MCF 10A (cell line): ENCODE measurements around the gene IMMP1L. TPM values are rescaled to one million over a fixed set of nuclear protein-coding genes. Genes with fewer than 3 reads are reported as not detected.
"Not testable (repeated sequence)": the region's sequence is repeated elsewhere in the genome, so short reads cannot be mapped to it uniquely, and the experiment has no call there.

ENCODE experiments used
- BruUV-seq: library from RNA; stranded (reverse); fragments of 400-500 nt; replicated peaks from 2 replicates; lab custom pipeline; 2021; lab: Mats Ljungman, UMichigan
- CTCF ChIA-PET: fragments of 300-600 bp; sonication (Branson Sonifier 250); formaldehyde crosslinking; extraction: SDS; loops from one replicate; lab custom pipeline; 2021; ENCODE audit warnings: antibody characterized with exemption, inconsistent platforms; lab: Yijun Ruan, JAX
- POLR2A ChIA-PET: fragments of 300-600, 350-650 bp; sonication (Branson Sonifier 250); formaldehyde crosslinking; extraction: SDS; loops from one replicate; lab custom pipeline; 2020; ENCODE audit warnings: antibody characterized with exemption, inconsistent platforms; lab: Yijun Ruan, JAX
- DNase-seq: peaks from one replicate; pipeline ENCODE4 v3.0.0-alpha.2; 2018; ENCODE audit not compliant: unreplicated experiment
- H3K27ac Mint-ChIP-seq: one replicate; pipeline ENCODE4 v1.8.0; 2022; ENCODE audit warnings: mild to moderate bottlenecking, low read depth, mixed read lengths; ENCODE audit not compliant: unreplicated experiment
- H3K27me3 Mint-ChIP-seq: one replicate; pipeline ENCODE4 v1.8.0; 2022; ENCODE audit warnings: mixed read lengths; ENCODE audit not compliant: insufficient read depth, unreplicated experiment
- H3K36me3 Mint-ChIP-seq: one replicate; pipeline ENCODE4 v1.8.0; 2022; ENCODE audit warnings: mild to moderate bottlenecking, moderate library complexity, mixed read lengths; ENCODE audit not compliant: insufficient read depth, unreplicated experiment
- H3K4me1 Mint-ChIP-seq: one replicate; pipeline ENCODE4 v1.8.0; 2022; ENCODE audit warnings: mixed read lengths; ENCODE audit not compliant: insufficient read depth, unreplicated experiment
- H3K4me3 Mint-ChIP-seq: one replicate; pipeline ENCODE4 v1.8.0; 2022; ENCODE audit warnings: mild to moderate bottlenecking, moderate library complexity, mixed read lengths; ENCODE audit not compliant: unreplicated experiment
- H3K9me3 Mint-ChIP-seq: one replicate; pipeline ENCODE4 v1.8.0; 2022; ENCODE audit warnings: mixed read lengths; ENCODE audit not compliant: unreplicated experiment
- CTCF ChIP-seq: fragments of 200-600 bp; IDR thresholded peaks from one replicate; pipeline ENCODE4 v1.8.0; 2022; ENCODE audit warnings: antibody characterized with exemption, mild to moderate bottlenecking; ENCODE audit not compliant: unreplicated experiment
- intact Hi-C: fragments of 100-400 bp; cut with micrococcal nuclease; formaldehyde crosslinking; loops from 2 replicates; pipeline ENCODE4 v1.14.1; 2022
- total RNA-seq: library from RNA; stranded (reverse); gene quantifications from 2 replicates; pipeline ENCODE4 v1.2.3, GENCODE V29; 2022

IMMP1L gene
- total RNA-seq, 1 experiment from 2014 or later = 32.2 TPM

GRCh38 chr11:31500560-31500959, 8.9 kb downstream of the IMMP1L start:
- H3K9me3 Mint-ChIP-seq = no peaks in the 10 kb centered on the region
- H3K36me3 Mint-ChIP-seq = peaks cover 26% of the 10 kb centered on the region
- H3K4me3 Mint-ChIP-seq = no peak overlapping the region
- no peak for TF ChIP-seq CTCF
- intact Hi-C loops = no loop called here
- no peak overlapping the region for H3K27ac Mint-ChIP-seq
- POLR2A ChIA-PET = interaction anchor here (0.9 to 1.0 kb wide), 2 partner anchors 8 to 13 kb away, joined by 4 read pairs; no protein-coding TSS in a partner anchor
- no peaks in the 10 kb centered on the region for H3K27me3 Mint-ChIP-seq
- CTCF ChIA-PET = interaction anchor here (0.7 kb wide), 1 partner anchor 8 kb away, joined by 3 read pairs; no protein-coding TSS in a partner anchor
- no peaks in the 10 kb centered on the region for H3K4me1 Mint-ChIP-seq
- no TSS peak for BruUV-seq
- no peak for DNase-seq

- Mint-ChIP-seq H3K4me3 (no peak overlapping the region), H3K4me1 (no peaks in the 10 kb centered on the region), H3K27ac (no peak overlapping the region), H3K36me3 (peaks cover 29% of the 10 kb centered on the region), H3K9me3 (no peaks in the 10 kb centered on the region), H3K27me3 (no peaks in the 10 kb centered on the region)
- POLR2A ChIA-PET = interaction anchor here (1.8 kb wide), 1 partner anchor 11 kb away, joined by 9 read pairs; the partner anchor contains the start of genes ELP4 and IMMP1L
- no peak for TF ChIP-seq CTCF
- CTCF ChIA-PET = no interaction called here
- BruUV-seq = no TSS peak
- intact Hi-C loops = no loop called here
- no peak for DNase-seq
Observed at GRCh38 chr11:31499576-31500178, 9.7 kb downstream of the IMMP1L start.

- H3K9me3 Mint-ChIP-seq, BruUV-seq, H3K4me1 Mint-ChIP-seq, H3K27ac Mint-ChIP-seq, H3K27me3 Mint-ChIP-seq, intact Hi-C loops, H3K4me3 Mint-ChIP-seq, DNase-seq: not testable (repeated sequence)
- ChIA-PET CTCF (interaction anchor here (0.8 to 1.0 kb wide), 2 partner anchors 14 to 558 kb away, joined by 3 to 5 read pairs; no protein-coding TSS in a partner anchor), POLR2A (interaction anchor here (1.2 kb wide), 1 partner anchor 9 kb away, joined by 3 read pairs; no protein-coding TSS in a partner anchor)
- H3K36me3 Mint-ChIP-seq = peaks cover 11% of the 10 kb centered on the region
Observed at GRCh38 chr11:31493762-31494161, 15.7 kb downstream of the IMMP1L start.

GRCh38 chr11:31493235-31493634, 16.2 kb downstream of the IMMP1L start:
- Mint-ChIP-seq H3K4me1 (peaks cover 6% of the 10 kb centered on the region), H3K27ac (no peak overlapping the region), H3K9me3 (no peaks in the 10 kb centered on the region), H3K36me3 (peaks cover 14% of the 10 kb centered on the region), H3K4me3 (no peak overlapping the region), H3K27me3 (no peaks in the 10 kb centered on the region)
- ChIA-PET CTCF (interaction anchor here (1.0 kb wide), 1 partner anchor 14 kb away, joined by 3 read pairs; no protein-coding TSS in a partner anchor), POLR2A (interaction anchor here (1.2 kb wide), 1 partner anchor 9 kb away, joined by 3 read pairs; no protein-coding TSS in a partner anchor)
- no TSS peak for BruUV-seq
- no peak for DNase-seq
- TF ChIP-seq CTCF = no peak
- intact Hi-C loops = no loop called here
